Hepatocyte (in vitro differentiated cells): Measurements from ENCODE around the gene PLA2G5. TPM values are rescaled to one million over a fixed set of nuclear protein-coding genes. Genes with fewer than 3 reads are reported as not detected.

Experiments used
- DNase-seq: peaks from one replicate; pipeline ENCODE4 v3.0.0-alpha.2; 2016; ENCODE audit warnings: low spot score
- H2AFZ ChIP-seq: fragments of 200-600 bp; sonication (generic); 2 replicates; pipeline ENCODE4 v1.6.0; 2016; ENCODE audit warnings: antibody characterized with exemption, mild to moderate bottlenecking
- H3K27ac ChIP-seq: fragments of 200-600 bp; sonication (generic); 2 replicates; pipeline ENCODE4 v1.5.1; 2016; ENCODE audit warnings: mild to moderate bottlenecking
- H3K27me3 ChIP-seq: fragments of 200-600 bp; sonication (generic); 2 replicates; pipeline ENCODE4 v1.6.1; 2016
- H3K36me3 ChIP-seq: fragments of 200-600 bp; sonication (generic); replicated peaks from 2 replicates; pipeline ENCODE4 v1.5.1; 2016; ENCODE audit warnings: low read depth; ENCODE audit not compliant: insufficient read depth
- H3K4me1 ChIP-seq: fragments of 200-600 bp; sonication (generic); 2 replicates; pipeline ENCODE4 v1.5.1; 2016; ENCODE audit warnings: mild to moderate bottlenecking, moderate library complexity; ENCODE audit not compliant: insufficient read depth
- H3K4me2 ChIP-seq: fragments of 200-600 bp; sonication (generic); 2 replicates; pipeline ENCODE4 v1.6.0; 2016
- H3K4me3 ChIP-seq: fragments of 200-600 bp; sonication (generic); 2 replicates; pipeline ENCODE4 v1.5.1; 2016; ENCODE audit warnings: mild to moderate bottlenecking
- H3K79me2 ChIP-seq: fragments of 200-600 bp; sonication (generic); 2 replicates; pipeline ENCODE4 v1.6.0; 2017; ENCODE audit warnings: mild to moderate bottlenecking
- H3K9me2 ChIP-seq: fragments of 200-600 bp; sonication (generic); replicated peaks from 2 replicates; pipeline ENCODE4 v1.6.0; 2017; ENCODE audit warnings: mild to moderate bottlenecking; ENCODE audit not compliant: insufficient read depth
- H3K9me3 ChIP-seq: fragments of 200-600 bp; sonication (generic); 2 replicates; pipeline ENCODE4 v1.5.1; 2016; ENCODE audit warnings: low read depth, mild to moderate bottlenecking
- H4K20me1 ChIP-seq: fragments of 200-600 bp; sonication (generic); 2 replicates; pipeline ENCODE4 v1.6.0; 2016; ENCODE audit warnings: mild to moderate bottlenecking; ENCODE audit not compliant: insufficient read depth, poor library complexity, severe bottlenecking
- EZH2 ChIP-seq: fragments of 200-600 bp; sonication (generic); IDR thresholded peaks from 2 replicates; pipeline ENCODE4 v1.6.1; 2016; ENCODE audit warnings: antibody characterized with exemption, mild to moderate bottlenecking, borderline replicate concordance
- EZH2phosphoT487 ChIP-seq: fragments of 200-600 bp; sonication (generic); IDR thresholded peaks from one replicate; pipeline ENCODE4 v1.6.1; 2018; ENCODE audit warnings: antibody characterized with exemption, mild to moderate bottlenecking, low read depth, moderate library complexity; ENCODE audit not compliant: unreplicated experiment, severe bottlenecking
- WGBS: methylation state at CpG from one replicate; pipeline ENCODE4 v1.1.6; 2016; ENCODE audit warnings: low lambda C conversion rate; ENCODE audit errors: missing lambda C conversion rate; 5-methylcytosine and 5-hydroxymethylcytosine counted together
- polyA plus RNA-seq: library from polyadenylated mRNA; unstranded; fragments of >200 nt; fragmentation: Nextera tagmentation; extraction: Ambion mirVana; gene quantifications from 2 replicates; pipeline ENCODE4 v1.2.1, GENCODE V29; 2016
- total RNA-seq: library from RNA; depleted of rRNA; stranded (reverse); fragments of >200 nt; gene quantifications from 2 replicates; pipeline ENCODE4 v1.2.3, GENCODE V29; 2014
- TF ChIP-seq, protein P1 (sequence below): fragments of 200-600 bp; sonication (generic); IDR thresholded peaks from 2 replicates; pipeline ENCODE4 v1.5.1; 2016; ENCODE audit warnings: antibody characterized with exemption, mild to moderate bottlenecking; ENCODE audit not compliant: poor library complexity

The PLA2G5 gene
- total and polyA plus RNA-seq, 2 experiments from 2014 or later, result 24.9 to 29.4 TPM

- no peaks in the 10 kb centered on the region for H3K9me2 ChIP-seq
- no peaks in the 10 kb centered on the region for H3K27me3 ChIP-seq
- TF ChIP-seq EZH2 (no peak), EZH2phosphoT487 (no peak)
- TF ChIP-seq, protein P1, sequence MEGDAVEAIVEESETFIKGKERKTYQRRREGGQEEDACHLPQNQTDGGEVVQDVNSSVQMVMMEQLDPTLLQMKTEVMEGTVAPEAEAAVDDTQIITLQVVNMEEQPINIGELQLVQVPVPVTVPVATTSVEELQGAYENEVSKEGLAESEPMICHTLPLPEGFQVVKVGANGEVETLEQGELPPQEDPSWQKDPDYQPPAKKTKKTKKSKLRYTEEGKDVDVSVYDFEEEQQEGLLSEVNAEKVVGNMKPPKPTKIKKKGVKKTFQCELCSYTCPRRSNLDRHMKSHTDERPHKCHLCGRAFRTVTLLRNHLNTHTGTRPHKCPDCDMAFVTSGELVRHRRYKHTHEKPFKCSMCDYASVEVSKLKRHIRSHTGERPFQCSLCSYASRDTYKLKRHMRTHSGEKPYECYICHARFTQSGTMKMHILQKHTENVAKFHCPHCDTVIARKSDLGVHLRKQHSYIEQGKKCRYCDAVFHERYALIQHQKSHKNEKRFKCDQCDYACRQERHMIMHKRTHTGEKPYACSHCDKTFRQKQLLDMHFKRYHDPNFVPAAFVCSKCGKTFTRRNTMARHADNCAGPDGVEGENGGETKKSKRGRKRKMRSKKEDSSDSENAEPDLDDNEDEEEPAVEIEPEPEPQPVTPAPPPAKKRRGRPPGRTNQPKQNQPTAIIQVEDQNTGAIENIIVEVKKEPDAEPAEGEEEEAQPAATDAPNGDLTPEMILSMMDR, result no peak
- no peaks in the 10 kb centered on the region for H4K20me1 ChIP-seq
- no peak for DNase-seq
- no peak overlapping the region for H3K4me2 ChIP-seq
- no peaks in the 10 kb centered on the region for H3K4me1 ChIP-seq
- H3K36me3 ChIP-seq, result no peaks in the 10 kb centered on the region
- WGBS, result 82% methylated on average over 11 of the region's 11 CpGs
- no peak overlapping the region for H2AFZ ChIP-seq
- no peaks in the 10 kb centered on the region for H3K79me2 ChIP-seq
- no peak overlapping the region for H3K27ac ChIP-seq
- H3K4me3 ChIP-seq, result no peak overlapping the region
- H3K9me3 ChIP-seq, result no peaks in the 10 kb centered on the region
These were observed 4.2 kb downstream of the PLA2G5 start for GRCh38 chr1:20074055-20074724.

- TF ChIP-seq EZH2phosphoT487, result no peak
- no peak for TF ChIP-seq EZH2
- TF ChIP-seq, protein P1, result no peak
- Histone ChIP-seq H3K9me2 (no peaks in the 10 kb centered on the region), H3K9me3 (no peaks in the 10 kb centered on the region), H2AFZ (no peak overlapping the region), H3K27me3 (no peaks in the 10 kb centered on the region), H3K4me3 (no peak overlapping the region), H3K4me2 (no peak overlapping the region), H3K36me3 (no peaks in the 10 kb centered on the region), H3K27ac (no peak overlapping the region), H3K4me1 (no peaks in the 10 kb centered on the region), H3K79me2 (no peaks in the 10 kb centered on the region), H4K20me1 (no peaks in the 10 kb centered on the region)
- no peak for DNase-seq
- WGBS, result 86% methylated on average over 8 of the region's 8 CpGs
These were observed 4.8 kb downstream of the PLA2G5 start for GRCh38 chr1:20074725-20075171.

GRCh38 chr1:20075345-20075744 lies 5.4 kb downstream of the PLA2G5 start:
- no peak for DNase-seq
- 96% methylated on average over 2 of the region's 2 CpGs for WGBS

More at GRCh38 chr1:20075345-20075744, 5.4 kb downstream of the PLA2G5 start:
- TF ChIP-seq, protein P1, result no peak
- no peak overlapping the region for H3K4me3 ChIP-seq
- no peak overlapping the region for H3K4me2 ChIP-seq
- H3K27me3 ChIP-seq, result no peaks in the 10 kb centered on the region
- H3K36me3 ChIP-seq, result no peaks in the 10 kb centered on the region
- no peaks in the 10 kb centered on the region for H3K79me2 ChIP-seq
- no peaks in the 10 kb centered on the region for H3K4me1 ChIP-seq
- no peak overlapping the region for H2AFZ ChIP-seq
- H3K9me3 ChIP-seq, result no peaks in the 10 kb centered on the region
- no peak overlapping the region for H3K27ac ChIP-seq
- no peaks in the 10 kb centered on the region for H4K20me1 ChIP-seq
- no peaks in the 10 kb centered on the region for H3K9me2 ChIP-seq
